Superior temporal gyrus (tissue), 1 donor: ENCODE results near the gene CCL7.

Experiments
- DNase-seq: peaks from one replicate; pipeline ENCODE4 v3.0.0-alpha.2; 2016; ENCODE audit errors: extremely low spot score

Gene CCL7

DNA sequence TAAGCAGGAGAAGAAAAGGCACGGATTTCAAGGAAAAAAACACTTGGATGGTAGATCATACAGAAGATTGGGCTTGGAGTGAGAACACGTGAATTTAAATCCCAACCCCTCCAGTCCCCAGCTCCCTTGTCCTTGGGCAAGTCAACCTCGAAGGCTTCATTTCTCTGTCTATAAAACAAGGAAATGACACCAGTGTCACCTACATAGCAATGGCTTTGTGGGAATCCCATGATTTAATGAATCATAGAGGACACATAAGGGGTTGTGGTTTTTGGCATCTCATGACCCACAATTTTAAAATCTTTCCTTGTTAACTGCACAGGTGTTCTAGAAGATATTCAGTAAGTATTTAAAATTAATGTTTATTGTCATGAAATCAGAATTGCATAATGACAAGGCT is 23.1 kb upstream of the CCL7 start:
- no peak for DNase-seq

DNA sequence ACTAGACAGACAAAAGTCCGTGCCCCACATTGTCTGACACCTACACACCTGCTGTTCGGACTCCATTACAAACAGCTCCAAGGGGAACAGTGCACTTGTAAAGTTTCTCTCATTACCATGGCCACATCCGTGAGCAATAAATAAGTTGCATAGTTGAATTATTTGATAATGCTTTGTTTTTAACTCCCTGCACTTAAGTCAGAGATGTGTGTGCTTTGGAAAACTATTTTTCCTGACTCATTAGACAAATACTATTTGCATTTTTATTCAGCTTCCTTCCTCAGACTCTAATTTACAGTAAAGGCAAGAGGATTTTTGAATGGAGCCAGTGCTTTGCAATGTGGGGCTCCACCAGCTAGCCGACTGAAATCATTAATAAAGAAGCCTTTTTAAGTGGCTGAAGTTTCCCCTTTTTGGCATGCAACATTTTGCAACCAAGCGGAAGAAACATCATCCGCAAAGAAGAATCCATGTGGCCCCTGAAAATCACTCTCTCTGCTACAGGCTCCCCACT is 21.5 kb upstream of the CCL7 start:
- DNase-seq, result no peak

DNA sequence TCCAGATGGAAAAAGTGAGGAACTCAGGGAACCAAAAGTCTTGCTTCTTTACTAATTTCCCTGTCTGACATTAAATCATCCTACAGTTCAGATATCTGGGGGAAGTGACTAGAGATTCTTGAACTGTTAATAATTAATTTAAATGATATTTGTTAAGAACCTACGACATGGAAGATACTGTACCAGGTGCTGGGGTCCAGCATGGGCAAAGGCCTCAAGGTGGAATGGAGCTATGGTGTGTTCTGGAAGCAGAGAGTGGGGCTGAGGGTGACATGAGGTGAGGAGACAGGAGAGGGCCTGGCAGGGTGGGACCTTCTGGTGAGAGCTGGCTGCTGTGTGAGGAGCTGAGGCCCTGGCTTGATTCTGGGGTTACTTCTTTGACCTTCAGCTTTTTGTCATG is 21.0 kb upstream of the CCL7 start:
- DNase-seq, result no peak

DNA sequence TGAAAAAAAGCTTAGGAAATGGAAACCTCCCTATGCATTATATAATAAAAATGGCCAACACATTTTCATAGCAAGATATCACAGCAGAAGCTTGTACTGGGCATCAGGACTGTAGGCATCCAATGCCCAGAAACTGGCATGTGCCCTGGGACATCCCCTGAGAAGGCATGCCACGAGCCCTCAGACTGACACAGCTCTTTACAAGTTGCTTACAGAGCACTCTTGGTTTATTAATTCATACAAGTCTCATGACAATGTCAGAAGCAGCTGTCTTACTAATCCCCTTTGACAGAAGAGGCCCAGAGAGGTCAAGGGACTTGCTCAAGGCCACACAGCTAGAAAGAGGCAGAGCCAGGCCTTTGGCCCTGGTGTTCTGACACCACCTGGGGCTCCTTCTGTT is 20.5 kb upstream of the CCL7 start:
- no peak for DNase-seq

DNA sequence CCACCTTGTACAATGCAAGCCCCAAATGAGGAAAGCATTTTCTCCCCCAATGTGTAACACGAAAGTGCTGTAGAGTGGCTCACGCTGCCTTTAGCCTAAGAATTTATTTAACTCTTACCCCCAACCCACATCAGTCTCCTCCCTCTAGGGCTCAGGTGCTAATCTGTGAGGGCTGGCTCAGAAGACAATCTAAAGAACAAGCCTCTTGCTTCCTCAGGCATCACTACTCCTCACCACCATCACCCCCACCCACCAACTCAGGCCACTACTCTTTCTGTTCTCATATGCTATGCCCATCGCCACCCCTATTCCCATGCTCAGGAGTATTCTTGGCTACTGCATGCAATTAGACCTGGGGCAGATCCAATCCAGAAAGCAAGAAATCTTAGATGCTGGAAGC is 18.8 kb upstream of the CCL7 start:
- DNase-seq, result no peak

DNA sequence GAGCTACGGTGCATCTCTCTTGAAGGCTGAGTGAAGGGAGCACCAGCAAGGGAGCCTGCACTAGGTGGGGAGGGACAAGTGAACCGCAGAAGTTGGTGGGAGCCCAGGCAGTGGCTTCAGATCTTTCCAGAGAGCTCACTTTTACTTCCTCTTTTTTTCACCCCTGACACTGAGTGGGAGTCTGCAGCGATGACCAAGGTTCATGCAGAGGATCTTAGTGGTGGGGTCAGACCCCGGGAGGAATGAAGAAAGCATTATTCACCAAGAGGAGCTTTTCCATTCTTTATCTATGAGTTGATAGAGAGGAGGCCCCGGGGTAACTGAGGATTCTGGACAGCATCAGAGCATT is 18.0 kb upstream of the CCL7 start:
- no peak for DNase-seq

DNA sequence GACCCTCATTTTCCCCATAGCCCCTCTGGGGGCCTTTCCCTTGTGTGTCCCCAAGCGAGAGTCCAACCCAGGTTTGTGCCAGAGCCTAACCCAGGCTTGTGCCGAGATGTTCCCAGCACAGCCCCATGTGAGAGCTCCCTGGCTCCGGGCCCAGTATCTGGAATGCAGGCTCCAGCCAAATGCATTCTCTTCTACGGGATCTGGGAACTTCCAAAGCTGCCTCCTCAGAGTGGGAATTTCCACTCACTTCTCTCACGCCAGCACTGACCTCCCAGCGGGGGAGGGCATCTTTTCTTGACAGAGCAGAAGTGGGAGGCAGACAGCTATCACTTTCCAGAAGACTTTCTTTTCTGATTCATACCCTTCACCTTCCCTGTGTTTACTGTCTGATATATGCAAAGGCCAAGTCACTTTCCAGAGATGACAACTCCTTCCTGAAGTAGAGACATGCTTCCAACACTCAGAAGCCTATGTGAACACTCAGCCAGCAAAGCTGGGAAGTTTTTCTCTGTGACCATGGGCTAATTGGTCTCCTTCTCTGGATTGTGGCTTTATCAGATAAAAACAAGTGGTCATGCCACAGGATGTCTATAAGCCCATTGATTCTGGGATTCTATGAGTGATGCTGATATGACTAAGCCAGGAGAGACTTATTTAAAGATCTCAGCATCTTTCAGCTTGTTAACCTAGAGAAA is 17.4 kb upstream of the CCL7 start:
- peak; percentile 76 for DNase-seq

DNA sequence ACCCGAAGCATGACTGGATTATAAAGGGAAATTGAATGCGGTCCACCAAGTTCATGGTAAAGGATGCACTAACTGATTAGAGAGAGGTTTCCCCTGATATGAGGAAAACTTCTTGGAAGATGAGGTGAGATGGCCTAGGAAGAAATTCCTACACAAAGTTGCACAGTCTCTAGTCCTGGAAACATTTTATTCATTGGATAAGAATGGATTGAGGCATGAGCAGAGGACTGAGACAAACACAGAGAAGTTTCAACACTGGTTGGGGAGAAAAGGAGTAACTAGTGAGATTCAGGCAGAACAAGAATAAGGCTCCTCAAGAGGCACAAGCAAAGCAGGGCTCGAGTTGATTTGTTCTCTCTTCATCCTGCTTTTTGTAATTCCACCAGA is 16.9 kb upstream of the CCL7 start:
- DNase-seq, result no peak

DNA sequence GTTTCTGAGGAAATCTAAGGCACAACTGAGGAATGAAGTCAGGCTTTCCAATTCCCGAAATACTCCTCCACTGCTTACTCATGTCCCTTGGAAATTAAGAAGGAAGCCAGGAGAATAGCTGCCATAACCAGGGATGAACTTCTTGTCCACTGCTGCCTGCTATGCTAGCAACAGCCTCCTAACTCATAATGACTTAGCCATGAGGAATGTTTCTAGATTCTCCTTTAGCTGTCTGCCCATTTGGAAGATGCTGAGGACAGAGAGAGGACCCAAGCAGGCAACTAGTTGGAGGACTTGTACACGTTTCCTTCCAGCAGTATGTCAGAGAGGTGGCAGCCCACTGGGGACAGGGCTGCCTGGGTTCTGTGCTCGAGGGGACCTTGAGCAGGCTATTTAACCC is 15.9 kb upstream of the CCL7 start:
- no peak for DNase-seq

DNA sequence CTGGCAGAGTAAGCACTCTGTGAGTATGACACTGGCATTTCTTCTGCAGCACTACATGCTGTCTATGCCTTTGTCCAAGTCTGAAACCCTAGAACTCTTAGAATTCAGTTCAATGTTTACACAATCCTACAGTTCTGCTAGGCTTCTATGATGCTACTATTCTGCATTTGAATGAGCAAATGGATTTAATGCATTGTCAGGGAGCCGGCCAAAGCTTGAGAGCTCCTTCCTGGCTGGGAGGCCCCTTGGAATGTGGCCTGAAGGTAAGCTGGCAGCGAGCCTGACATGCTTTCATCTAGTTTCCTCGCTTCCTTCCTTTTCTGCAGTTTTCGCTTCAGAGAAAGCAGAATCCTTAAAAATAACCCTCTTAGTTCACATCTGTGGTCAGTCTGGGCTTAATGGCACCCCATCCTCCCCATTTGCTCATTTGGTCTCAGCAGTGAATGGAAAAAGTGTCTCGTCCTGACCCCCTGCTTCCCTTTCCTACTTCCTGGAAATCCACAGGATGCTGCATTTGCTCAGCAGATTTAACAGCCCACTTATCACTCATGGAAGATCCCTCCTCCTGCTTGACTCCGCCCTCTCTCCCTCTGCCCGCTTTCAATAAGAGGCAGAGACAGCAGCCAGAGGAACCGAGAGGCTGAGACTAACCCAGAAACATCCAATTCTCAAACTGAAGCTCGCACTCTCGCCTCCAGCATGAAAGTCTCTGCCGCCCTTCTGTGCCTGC is 15.2 kb upstream of the CCL7 start, which contains the start of gene CCL2:
Gene CCL2 (plus strand): TSS at position 635 of the 730 bp plus-strand sequence. CDS start 65 bp downstream, at position 700.
- DNase-seq, result no peak

DNA sequence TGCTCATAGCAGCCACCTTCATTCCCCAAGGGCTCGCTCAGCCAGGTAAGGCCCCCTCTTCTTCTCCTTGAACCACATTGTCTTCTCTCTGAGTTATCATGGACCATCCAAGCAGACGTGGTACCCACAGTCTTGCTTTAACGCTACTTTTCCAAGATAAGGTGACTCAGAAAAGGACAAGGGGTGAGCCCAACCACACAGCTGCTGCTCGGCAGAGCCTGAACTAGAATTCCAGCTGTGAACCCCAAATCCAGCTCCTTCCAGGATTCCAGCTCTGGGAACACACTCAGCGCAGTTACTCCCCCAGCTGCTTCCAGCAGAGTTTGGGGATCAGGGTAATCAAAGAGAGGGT is 14.7 kb upstream of the CCL7 start:
- no peak for DNase-seq

DNA sequence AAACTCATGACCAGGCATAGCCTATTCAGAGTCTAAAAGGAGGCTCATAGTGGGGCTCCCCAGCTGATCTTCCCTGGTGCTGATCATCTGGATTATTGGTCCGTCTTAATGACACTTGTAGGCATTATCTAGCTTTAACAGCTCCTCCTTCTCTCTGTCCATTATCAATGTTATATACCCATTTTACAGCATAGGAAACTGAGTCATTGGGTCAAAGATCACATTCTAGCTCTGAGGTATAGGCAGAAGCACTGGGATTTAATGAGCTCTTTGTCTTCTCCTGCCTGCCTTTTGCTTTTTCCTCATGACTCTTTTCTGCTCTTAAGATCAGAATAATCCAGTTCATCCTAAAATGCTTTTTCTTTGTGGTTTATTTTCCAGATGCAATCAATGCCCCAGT is 14.2 kb upstream of the CCL7 start:
- DNase-seq, result no peak

DNA sequence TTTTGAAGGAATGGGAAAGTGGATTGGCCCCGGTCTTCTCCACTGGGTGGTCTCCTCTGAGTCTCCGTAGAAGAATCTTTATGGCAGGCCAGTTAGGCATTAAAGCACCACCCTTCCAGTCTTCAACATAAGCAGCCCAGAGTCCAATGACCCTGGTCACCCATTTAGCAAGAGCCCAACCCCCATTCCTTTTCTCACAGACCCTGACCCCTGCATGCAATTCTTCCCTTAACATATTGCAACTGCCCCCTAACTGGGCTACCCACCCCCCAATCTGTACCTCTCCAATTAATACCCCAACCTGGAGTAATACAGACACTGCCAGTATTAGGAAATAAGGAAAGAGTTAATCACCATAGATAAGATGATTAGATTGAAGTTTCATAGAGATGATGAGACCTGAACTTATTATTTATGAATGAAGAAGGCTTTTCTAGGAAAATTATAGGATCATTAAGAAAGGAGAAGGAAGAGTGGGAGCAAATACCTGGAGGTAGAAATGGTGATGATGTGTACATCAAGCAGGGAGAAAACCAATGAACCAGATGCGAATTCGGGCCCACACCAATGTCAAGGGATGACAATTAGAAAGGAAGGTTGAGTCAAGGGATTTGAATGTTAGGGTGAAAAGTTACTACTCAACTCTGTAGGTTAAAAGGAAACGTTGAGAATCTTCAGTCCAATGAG is 12.6 kb upstream of the CCL7 start:
- DNase-seq, result no peak

DNA sequence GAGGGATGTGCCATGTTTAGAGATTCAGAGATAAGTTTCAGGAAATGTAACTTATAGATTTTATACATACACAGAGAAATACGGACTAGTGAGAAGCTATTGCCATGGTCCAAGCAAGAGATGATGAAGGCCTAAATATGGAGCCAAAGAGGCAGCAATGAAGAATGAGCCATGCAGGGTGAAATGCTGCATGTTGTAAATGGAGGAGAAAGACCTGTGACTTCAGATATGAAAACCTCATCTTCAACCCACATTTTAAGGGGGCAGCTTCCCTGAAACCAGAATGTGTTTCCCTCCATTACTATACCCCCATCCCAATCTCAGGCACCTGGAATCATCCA is 12.1 kb upstream of the CCL7 start:
- DNase-seq, result no peak

DNA sequence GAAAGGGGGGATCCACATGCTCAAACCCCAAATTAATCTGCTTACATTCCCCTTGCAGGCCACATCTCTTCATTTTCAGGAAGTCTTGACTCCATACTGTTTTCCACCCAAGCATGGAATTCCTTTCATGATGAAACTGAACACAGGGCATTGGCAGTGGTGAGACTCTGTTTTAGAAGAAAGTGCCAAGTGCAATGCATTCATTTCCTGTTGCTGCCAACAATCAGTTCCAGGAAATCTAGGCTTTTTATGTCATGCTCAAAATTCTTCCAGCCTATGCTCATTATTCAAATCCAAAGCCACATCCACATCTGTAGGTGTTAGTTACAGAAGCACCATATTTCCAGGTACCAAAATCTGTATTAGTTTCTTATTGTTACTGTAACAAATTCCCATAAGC is 10.9 kb upstream of the CCL7 start:
- no peak for DNase-seq

DNA sequence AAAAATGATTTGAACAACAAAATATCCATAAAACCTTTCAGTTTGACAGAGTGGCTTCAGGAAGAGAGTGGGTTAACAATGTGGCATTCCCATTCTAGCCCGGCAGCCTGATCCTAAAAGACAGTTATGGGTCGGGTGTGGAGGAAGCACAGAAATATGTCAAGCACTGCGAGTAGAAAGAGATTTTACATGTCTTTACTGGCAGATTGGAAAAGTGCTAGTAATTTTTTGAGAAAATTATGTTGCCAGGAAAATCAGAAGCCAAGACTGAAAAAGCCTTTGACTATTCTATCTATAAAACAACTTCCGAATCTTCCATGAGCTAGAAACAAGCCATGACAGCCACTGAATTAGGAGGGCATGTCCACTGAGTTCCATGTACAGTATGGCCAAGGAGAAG is 9.2 kb upstream of the CCL7 start:
- DNase-seq, result no peak

DNA sequence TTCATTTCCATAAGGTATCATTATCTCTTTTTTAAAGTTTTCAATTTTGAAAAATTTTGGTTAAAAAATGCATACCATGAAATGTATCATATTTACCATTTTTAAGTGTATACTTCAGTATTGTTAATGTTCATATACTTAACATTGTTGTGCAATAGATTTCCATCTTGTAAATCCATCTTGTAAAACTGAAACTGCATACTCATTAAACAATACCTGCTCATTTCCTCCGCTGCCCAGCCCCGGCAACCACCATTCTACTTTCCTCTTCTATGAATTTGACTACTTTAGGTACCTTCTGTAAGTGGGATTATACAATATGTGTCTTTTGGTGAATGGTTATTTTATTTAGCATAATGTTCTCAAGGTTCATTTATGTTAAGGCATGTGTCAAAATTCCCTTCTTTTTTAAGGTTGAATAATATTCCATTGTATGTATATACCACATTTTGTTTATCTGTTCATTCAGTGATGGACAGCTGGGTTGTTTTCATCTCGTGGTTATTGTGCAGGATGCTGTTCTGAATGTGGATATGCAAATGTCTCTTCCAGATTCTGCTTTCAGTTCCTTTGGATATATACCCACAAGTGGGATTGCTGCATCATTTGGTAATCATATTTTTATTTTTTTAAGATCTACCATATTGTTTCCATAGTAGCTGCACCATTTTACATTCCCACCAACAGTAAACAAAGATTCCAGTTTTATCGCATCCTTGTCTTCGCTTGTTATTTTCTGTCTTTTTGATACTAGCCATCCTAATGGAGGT is 8.3 kb upstream of the CCL7 start:
- DNase-seq, result no peak

DNA sequence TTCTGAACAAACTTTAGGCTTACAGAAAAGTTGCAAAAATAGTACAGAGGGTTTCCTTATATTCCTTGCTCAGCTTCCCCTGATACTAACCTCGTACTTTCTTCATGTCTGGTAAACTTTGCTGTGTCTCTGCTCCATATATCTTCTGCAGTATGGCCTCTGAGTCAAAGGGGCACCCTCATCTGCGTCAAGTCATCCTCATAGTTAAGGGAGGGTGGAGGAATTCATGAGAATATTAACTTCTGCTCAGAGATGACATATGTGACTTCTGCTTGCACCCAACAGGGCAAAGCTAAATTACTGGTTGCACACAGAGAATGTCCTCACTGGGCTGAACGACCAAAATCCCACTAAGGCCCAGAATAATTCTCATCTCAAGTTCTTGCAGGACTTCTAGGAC is 4.3 kb upstream of the CCL7 start:
- no peak for DNase-seq

DNA sequence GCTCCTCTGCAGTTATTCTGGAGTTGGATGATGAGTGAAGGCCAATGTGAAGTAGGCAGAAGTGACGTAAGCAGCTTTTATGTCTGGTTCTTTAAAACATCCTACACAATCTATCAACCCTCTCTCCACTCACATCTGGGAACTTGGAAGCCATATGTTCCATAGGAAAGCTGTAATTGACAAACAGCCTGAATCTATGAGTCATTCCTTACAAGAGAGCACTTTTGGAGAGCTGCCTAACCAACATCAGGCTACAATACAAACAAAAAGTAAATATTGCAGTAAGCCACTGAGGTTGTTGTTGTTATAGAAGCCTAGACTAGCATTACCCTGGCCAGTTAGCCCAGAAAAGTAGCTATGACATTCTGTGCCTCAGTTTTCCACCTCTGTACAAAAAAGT is 5.9 kb downstream of the CCL7 start:
- DNase-seq, result no peak

DNA sequence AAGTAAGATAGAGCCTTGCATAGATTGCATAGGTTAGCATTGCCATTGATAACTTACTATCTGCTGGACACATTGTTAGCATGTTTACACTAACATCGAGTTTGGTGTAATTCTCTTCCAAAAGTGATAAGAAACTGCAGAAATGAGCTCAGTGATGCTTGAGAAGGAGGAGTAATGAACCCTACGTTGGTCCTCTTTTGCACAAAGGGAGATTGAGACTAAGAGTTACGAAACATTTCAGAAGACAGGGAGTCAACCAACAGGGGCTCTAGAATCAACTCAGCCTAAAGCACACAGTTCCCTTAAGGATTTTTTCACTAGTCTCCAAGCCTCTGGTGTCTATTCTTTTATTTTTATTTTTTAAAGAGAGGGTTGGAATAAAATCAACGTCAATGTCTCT is 6.8 kb downstream of the CCL7 start:
- DNase-seq, result no peak

DNA sequence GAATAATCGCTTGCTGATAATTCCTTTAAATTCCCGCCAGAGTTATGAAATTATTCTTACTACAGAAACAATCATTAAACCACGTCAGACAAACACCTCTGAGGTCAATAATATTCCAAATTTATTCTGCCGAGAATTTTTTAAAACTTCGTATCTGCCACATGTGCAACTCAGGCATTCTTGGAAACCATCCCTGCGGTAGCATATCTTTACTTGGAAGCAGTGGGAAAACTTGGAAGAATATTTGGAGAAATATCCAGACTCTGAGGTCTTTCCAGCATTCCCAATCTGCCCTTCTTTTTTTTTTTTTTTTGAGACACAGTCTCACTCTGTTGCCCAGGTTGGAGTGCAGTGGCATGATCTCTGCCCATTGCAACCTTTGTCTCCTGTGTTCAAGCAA is 13.6 kb downstream of the CCL7 start:
- no peak for DNase-seq

DNA sequence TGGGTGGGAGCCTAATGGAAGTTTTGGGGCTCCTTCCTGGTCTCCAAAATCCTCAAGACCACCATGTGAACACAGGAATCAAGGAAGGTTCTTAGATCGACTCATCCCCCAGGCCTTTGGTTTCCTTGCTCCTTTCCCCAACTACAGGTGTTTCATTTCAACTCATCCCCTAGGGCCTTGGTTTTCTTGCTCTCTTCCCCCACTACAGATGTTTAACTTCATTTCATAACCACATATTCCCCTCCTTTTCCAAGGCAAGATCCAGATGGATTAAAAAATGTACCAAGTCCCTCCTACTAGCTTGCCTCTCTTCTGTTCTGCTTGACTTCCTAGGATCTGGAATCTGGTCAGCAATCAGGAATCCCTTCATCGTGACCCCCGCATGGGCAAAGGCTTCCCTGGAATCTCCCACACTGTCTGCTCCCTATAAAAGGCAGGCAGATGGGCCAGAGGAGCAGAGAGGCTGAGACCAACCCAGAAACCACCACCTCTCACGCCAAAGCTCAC is 15.3 kb downstream of the CCL7 start, which contains the start of gene CCL11:
Gene CCL11 (plus strand): TSS at position 457 of the 507 bp plus-strand sequence. CDS start 67 bp downstream, outside the sequence.
- DNase-seq, result no peak
